ENCODE results near the gene ADSS1.

DNA sequence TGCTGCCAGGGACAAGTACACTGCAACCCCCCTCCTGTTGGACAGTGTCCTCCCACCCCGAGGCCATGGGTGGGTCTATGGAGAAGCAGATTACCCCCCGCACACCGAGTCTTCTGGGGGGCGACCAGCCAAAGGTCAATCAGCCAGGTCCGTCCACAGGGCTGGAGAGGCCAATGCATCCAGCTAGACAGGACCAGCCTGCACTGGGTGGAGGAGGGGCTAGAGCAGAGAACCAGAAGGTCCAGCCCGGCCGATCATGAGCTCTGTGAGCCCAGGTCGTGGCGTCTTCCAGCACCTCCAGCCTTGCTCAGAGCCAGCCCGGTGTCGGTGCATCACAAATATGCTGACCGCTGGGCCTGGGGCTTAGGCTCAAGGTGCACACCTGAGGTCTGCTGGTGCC, 8.2 kb upstream of the ADSS1 start:
- TF ChIP-seq, protein P1, sequence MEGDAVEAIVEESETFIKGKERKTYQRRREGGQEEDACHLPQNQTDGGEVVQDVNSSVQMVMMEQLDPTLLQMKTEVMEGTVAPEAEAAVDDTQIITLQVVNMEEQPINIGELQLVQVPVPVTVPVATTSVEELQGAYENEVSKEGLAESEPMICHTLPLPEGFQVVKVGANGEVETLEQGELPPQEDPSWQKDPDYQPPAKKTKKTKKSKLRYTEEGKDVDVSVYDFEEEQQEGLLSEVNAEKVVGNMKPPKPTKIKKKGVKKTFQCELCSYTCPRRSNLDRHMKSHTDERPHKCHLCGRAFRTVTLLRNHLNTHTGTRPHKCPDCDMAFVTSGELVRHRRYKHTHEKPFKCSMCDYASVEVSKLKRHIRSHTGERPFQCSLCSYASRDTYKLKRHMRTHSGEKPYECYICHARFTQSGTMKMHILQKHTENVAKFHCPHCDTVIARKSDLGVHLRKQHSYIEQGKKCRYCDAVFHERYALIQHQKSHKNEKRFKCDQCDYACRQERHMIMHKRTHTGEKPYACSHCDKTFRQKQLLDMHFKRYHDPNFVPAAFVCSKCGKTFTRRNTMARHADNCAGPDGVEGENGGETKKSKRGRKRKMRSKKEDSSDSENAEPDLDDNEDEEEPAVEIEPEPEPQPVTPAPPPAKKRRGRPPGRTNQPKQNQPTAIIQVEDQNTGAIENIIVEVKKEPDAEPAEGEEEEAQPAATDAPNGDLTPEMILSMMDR (optimal IDR thresholded peaks at IDR 0.05 in 1 of 3, IDR thresholded peaks at IDR 0.05 in 1 of 3, conservative IDR thresholded peaks at IDR 0.05 in 1 of 3; ENCODE audit: extremely low read depth in 1 of 3, insufficient read depth in 2 of 3, low read length in 3 of 3): no peak
- no peak for TF ChIP-seq EZH2 (IDR thresholded peaks at IDR 0.05; ENCODE audit: low read length)

Data from keratinocyte (primary cell).